Natural killer cell (primary cell): ENCODE results near the gene THOC6. TPM values are rescaled to one million over a fixed set of nuclear protein-coding genes. Genes with fewer than 3 reads are reported as not detected.

Source experiments
- ATAC-seq, 3 donors: fragments of 150-1000 bp in 2 of 3; fragments of 200-7000 bp in 1 of 3; cut with Tn5 transposase; 1 replicate in 1 of 3; 2 replicates in 2 of 3; pipeline ENCODE4 v1.10.0; 2021; ENCODE audit warnings: mild to moderate bottlenecking in 2 of 3, moderate library complexity in 2 of 3
- DNase-seq, 2 donors: peaks; one replicate each; pipeline versions ENCODE4 v3.0.0 to v3.0.0-alpha.2; 2013 to 2021; ENCODE audit warnings: mixed read lengths in 1 of 2
- H3K27ac ChIP-seq: one replicate; pipeline ENCODE4 v1.5.1; 2013; ENCODE audit warnings: mild to moderate bottlenecking, low read length
- H3K27me3 ChIP-seq: one replicate; pipeline ENCODE4 v1.6.1; 2013; ENCODE audit warnings: low read length; ENCODE audit not compliant: control insufficient read depth, insufficient read depth
- H3K36me3 ChIP-seq: one replicate; pipeline ENCODE4 v1.6.1; 2013; ENCODE audit warnings: low read length; ENCODE audit not compliant: control insufficient read depth, insufficient read depth
- H3K4me1 ChIP-seq: one replicate; pipeline ENCODE4 v1.6.1; 2013; ENCODE audit warnings: low read length; ENCODE audit not compliant: control insufficient read depth, insufficient read depth
- H3K4me3 ChIP-seq: one replicate; pipeline ENCODE4 v1.5.1; 2013; ENCODE audit warnings: low read length
- H3K9me3 ChIP-seq: one replicate; pipeline ENCODE4 v1.6.1; 2013; ENCODE audit warnings: low read length; ENCODE audit not compliant: control insufficient read depth, insufficient read depth
- H3K27ac Mint-ChIP-seq, 2 donors: one replicate each; pipeline ENCODE4 v1.8.0; 2022; ENCODE audit warnings: mild to moderate bottlenecking in 2 of 2, mixed read lengths in 2 of 2, moderate library complexity in 1 of 2
- H3K27me3 Mint-ChIP-seq, 2 donors: one replicate each; pipeline ENCODE4 v1.8.0; 2022; ENCODE audit warnings: low read depth in 2 of 2, mixed read lengths in 2 of 2
- H3K36me3 Mint-ChIP-seq: one replicate; pipeline ENCODE4 v1.8.0; 2022; ENCODE audit warnings: mixed read lengths
- H3K4me1 Mint-ChIP-seq, 2 donors: one replicate each; pipeline ENCODE4 v1.8.0; 2022; ENCODE audit warnings: mixed read lengths in 2 of 2
- H3K4me3 Mint-ChIP-seq: one replicate; pipeline ENCODE4 v1.8.0; 2022; ENCODE audit warnings: mild to moderate bottlenecking, moderate library complexity, mixed read lengths
- H3K9me3 Mint-ChIP-seq, 2 donors: one replicate each; pipeline ENCODE4 v1.8.0; 2022; ENCODE audit warnings: mixed read lengths in 2 of 2
- CTCF ChIP-seq: fragments of 200-600 bp; IDR thresholded peaks from one replicate; pipeline ENCODE4 v1.8.0; 2022; ENCODE audit warnings: antibody characterized with exemption
- WGBS: methylation state at CpG from one replicate; pipeline ENCODE4 v1.1.7; 2013; ENCODE audit warnings: missing lambda C conversion rate; ENCODE audit not compliant: insufficient coverage; 5-methylcytosine and 5-hydroxymethylcytosine counted together
- intact Hi-C: fragments of 100-400 bp; cut with micrococcal nuclease; formaldehyde crosslinking; loops from one replicate; pipeline ENCODE4 v1.14.2; 2022
- total RNA-seq, 4 donors: library from RNA; stranded (reverse); fragments of 120-200 nt in 1 of 4; gene quantifications; one replicate each; pipeline versions ENCODE4 v1.2.3 to v1.2.4, GENCODE V29; 2013 to 2022

THOC6 gene
- total RNA-seq, 3 donors from 2014 or later (not counting 1 experiment from before 2014, with no cell fraction given): 17.1 to 21.5 (median 17.2) TPM

- Histone ChIP-seq H3K27me3 (no peaks in the 10 kb centered on the region), H3K4me3 (no peak overlapping the region), H3K9me3 (no peaks in the 10 kb centered on the region), H3K36me3 (no peaks in the 10 kb centered on the region), H3K4me1 (peaks cover 12% of the 10 kb centered on the region), H3K27ac (no peak overlapping the region)
- no peak for TF ChIP-seq CTCF
- DNase-seq: no peak
- WGBS: 66% methylated on average over 17 of the region's 17 CpGs
- Mint-ChIP-seq H3K4me3 (no peak overlapping the region), H3K36me3 (no peaks in the 10 kb centered on the region), H3K27ac (no peak overlapping the region), H3K4me1 (peaks cover 0 to 3% of the 10 kb centered on the region in 2 donors), H3K27me3 (no peaks in the 10 kb centered on the region), H3K9me3 (no peaks in the 10 kb centered on the region)
- intact Hi-C loops: no loop called here
- no peak for ATAC-seq
These were observed 37.1 kb upstream of the THOC6 start for GRCh38 chr16:2986623-2987188.

DNA sequence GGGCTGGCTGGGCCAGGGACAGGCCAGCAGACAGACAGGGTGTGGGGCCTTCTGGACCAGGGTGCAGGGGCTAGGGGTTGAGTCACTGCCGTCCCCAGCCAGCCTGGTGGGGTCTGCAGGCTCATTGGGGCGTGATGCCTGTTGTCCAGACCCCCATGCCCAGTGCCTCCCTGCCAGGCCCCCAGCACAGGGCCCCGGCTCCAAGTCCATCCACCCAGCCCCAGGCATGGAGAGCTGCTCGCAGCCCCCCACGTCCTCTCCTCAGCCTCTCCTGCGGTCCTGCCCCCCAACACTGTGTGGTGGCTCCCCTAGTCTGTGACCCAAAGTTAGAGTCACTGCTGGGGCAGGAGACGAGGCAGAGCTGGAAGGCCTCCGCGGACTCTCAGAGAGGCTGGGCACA is 36.5 kb upstream of the THOC6 start:
- Histone ChIP-seq H3K4me3 (no peak overlapping the region), H3K27ac (no peak overlapping the region), H3K9me3 (no peaks in the 10 kb centered on the region), H3K27me3 (no peaks in the 10 kb centered on the region), H3K36me3 (no peaks in the 10 kb centered on the region), H3K4me1 (peaks cover 12% of the 10 kb centered on the region)
- intact Hi-C loops: no loop called here
- 88% methylated on average over 9 of the region's 9 CpGs for WGBS
- DNase-seq (no peak), ATAC-seq (no peak)
- TF ChIP-seq CTCF: no peak
- no peaks in the 10 kb centered on the region for H3K36me3 Mint-ChIP-seq
- no peaks in the 10 kb centered on the region for H3K4me1 Mint-ChIP-seq
- H3K9me3 Mint-ChIP-seq: no peaks in the 10 kb centered on the region
- H3K27ac Mint-ChIP-seq: no peak overlapping the region
- H3K27me3 Mint-ChIP-seq: no peaks in the 10 kb centered on the region
- no peak overlapping the region for H3K4me3 Mint-ChIP-seq

DNA sequence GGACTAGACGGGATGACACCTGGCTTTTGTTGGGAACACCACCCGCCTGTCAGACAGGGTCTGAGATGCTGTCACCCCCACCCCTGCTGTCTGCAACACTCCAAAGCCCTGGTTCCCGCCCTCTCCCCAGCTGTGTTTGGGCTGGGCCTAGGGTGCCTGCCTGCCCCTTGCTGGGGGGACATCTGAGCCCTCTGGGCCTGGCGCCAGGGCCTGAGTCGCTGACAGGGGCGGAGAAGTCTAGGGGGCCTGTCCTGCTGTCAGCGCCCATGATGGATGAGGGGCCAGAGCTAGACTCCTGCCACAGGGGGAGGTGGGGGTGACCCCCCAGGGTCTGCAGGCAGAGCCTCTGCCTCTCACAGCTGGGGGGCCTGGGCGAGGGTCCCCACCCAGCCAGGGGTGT is 36.0 kb upstream of the THOC6 start:
- Mint-ChIP-seq H3K27ac (no peak overlapping the region), H3K36me3 (no peaks in the 10 kb centered on the region), H3K4me3 (no peak overlapping the region), H3K27me3 (no peaks in the 10 kb centered on the region), H3K9me3 (no peaks in the 10 kb centered on the region), H3K4me1 (no peaks in the 10 kb centered on the region)
- intact Hi-C loops: no loop called here
- TF ChIP-seq CTCF: no peak
- Histone ChIP-seq H3K4me1 (peaks cover 12% of the 10 kb centered on the region), H3K27ac (no peak overlapping the region), H3K36me3 (no peaks in the 10 kb centered on the region), H3K27me3 (no peaks in the 10 kb centered on the region), H3K4me3 (no peak overlapping the region), H3K9me3 (no peaks in the 10 kb centered on the region)
- ATAC-seq (no peak), DNase-seq (no peak)
- 82% methylated on average over 8 of the region's 8 CpGs for WGBS

DNA sequence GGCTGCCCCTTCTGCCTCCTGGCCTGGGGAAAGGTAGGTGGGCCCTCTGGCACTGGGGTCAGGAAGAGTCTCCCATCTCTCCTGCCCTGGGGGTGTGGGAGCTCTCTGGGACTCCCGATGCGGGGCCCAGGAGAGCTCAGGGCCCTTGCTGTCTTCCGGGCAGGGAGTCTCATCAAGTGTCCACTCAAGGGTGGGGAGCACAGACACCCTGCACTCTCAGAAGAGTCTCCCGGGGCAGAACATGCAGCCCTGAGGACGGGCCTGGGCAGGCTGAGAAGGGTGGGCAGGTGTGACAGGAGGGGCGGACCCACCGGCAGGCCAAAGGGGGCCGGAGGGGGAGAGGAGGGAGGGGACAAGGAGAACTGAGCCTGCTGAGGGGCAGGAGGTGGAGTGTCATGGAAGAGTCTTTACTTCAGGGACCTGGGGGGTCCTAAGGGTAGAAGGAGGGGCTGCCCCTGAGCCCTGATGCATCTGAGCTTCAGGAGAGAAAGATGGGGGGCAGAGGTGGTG is 35.2 kb upstream of the THOC6 start:
- no peaks in the 10 kb centered on the region for H3K36me3 ChIP-seq
- no peak overlapping the region for H3K4me3 Mint-ChIP-seq
- no peaks in the 10 kb centered on the region for H3K27me3 ChIP-seq
- no peak for ATAC-seq
- no peak for TF ChIP-seq CTCF
- peaks cover 5% of the 10 kb centered on the region for H3K4me1 ChIP-seq
- no peaks in the 10 kb centered on the region for H3K27me3 Mint-ChIP-seq
- H3K4me1 Mint-ChIP-seq: no peaks in the 10 kb centered on the region
- H3K27ac Mint-ChIP-seq: no peak overlapping the region
- H3K9me3 ChIP-seq: no peaks in the 10 kb centered on the region
- intact Hi-C loops: no loop called here
- no peak overlapping the region for H3K4me3 ChIP-seq
- DNase-seq: no peak
- no peaks in the 10 kb centered on the region for H3K36me3 Mint-ChIP-seq
- no peaks in the 10 kb centered on the region for H3K9me3 Mint-ChIP-seq
- WGBS: 93% methylated on average over 8 of the region's 8 CpGs
- no peak overlapping the region for H3K27ac ChIP-seq
